ENCODE results near the gene FBXW4.

- TF ChIP-seq CTCF (conservative IDR thresholded peaks at IDR 0.05; ENCODE audit: low read length) (no peak), EZH2phosphoT487 (IDR thresholded peaks at IDR 0.05; ENCODE audit: borderline replicate concordance) (no peak)
Measured at GRCh38 chr10:101643546-101643945, 51.4 kb downstream of the FBXW4 start.

Measured in Loucy (cell line).